GM18909 (cell line): ENCODE data around the gene SLF1.

Source experiments
- ATAC-seq: cut with Tn5 transposase; IDR thresholded peaks from one replicate; pipeline ENCODE4 v1.9.1; 2021; ENCODE audit warnings: mild to moderate bottlenecking; ENCODE audit not compliant: unreplicated experiment, poor library complexity

The SLF1 gene

DNA sequence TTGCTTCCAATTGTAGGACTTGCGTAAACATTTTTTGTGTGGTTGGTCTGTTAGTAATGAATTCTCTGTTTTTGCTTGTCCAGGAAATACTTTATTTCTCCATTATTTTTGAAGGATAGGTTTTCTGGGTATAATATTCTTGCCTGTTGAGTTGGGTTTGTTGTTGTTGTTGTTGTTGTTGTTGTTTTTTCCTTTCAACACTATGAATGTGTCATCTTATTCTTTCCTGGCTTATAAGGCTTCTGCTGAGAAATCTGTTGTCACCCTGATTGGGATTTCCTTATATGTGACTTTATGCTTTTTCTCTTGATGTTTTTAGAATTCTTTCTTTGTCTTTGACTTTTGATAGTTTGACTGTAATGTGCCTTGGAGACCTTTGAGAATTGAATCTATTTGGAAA is 39.8 kb downstream of the SLF1 start:
- no peak for ATAC-seq

DNA sequence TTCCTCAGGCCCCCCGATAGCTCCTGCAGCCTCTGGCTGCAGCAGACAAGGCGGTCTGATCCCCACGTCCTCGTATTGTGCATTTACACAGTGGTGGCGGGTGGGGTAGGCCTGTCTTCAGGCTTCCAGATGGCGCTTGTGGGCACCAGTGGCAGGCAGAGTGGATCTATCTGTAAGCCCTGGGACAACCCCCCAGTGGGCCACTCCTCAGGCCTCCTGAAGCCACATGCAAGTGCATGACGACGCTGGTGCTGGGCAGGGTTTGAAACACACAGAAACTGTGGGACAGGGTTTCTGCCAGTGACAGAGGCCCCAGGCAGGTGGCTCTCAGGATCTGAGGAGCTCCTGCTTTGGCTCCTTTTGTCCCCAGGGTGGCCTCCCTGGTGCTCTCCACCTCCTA is 42.0 kb downstream of the SLF1 start:
- no peak for ATAC-seq

DNA sequence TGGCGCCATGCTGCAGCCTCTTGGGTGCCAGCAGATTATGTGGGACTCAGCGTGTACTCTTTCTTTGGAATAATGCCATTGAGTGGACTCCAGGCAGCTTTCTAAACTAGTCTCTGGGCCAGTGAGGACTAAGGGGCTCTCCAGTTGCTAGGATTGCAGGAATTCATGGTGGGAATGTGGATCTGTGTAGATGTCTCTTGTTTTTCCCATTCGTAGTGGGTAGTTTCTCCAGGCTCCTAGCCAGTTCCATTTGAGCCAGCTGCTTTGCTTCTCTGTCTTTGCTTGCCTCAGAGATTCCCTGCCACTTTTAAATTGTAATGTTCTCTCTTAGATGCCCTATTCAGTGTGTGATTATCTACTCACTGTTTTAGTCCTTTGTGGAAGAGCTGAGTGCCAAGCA is 42.6 kb downstream of the SLF1 start:
- ATAC-seq = no peak

DNA sequence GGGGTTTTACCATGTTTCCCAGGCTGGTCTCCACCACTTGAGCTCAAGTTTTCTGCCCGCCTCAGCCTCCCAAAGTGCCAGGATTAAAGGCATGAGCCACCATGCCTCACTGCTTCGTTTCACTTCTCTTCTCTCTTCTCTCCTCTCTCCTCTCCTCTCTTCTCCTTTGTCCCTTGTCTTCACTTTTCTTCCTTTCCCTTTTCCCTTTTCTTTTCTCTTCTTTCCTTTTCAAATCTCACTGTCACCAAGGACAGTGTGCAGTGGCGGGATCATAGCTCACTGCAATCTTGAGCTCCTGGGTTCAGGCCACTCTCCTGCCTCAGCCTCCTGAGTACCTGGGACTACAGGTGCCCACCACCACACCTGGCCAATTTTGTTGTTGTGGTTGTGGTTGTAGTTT is 49.5 kb downstream of the SLF1 start:
- no peak for ATAC-seq

DNA sequence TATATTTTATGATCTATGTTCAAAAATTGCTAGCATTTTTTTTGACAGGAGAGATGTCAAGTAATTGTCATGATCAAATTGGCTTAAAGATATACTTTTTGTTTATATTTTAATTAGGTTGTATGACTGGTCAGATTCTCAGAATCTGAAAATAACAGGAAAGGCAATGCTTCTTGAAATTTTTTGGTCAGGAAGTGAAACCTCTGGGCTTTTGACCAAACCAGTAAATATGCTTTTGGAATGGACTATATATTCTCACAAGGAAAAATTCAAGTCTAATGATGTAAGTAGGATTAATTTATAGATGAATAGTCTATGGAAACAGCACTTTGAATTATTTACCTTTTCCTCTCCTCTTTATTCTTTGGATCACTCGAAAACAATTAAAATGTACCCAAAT is 52.3 kb downstream of the SLF1 start:
- ATAC-seq = no peak

DNA sequence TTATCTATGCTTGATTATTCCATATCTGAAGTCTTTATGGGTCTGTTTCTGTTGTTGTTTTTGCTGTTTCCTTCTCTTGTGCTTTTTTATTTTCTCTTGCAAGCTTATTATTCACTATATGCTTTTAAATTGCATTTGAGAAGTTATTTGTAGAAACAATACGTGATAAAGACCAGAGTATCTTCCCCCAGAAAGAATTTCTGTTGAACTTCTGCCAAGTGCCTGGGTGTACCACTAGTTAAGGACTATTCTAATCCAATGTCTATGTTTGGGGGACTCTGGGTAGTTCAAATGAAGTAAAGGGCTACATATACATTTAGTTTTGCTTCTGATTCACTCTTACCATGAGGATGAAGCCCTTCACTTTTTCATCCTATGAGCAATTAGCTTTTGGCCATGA is 54.3 kb downstream of the SLF1 start:
- ATAC-seq = no peak

DNA sequence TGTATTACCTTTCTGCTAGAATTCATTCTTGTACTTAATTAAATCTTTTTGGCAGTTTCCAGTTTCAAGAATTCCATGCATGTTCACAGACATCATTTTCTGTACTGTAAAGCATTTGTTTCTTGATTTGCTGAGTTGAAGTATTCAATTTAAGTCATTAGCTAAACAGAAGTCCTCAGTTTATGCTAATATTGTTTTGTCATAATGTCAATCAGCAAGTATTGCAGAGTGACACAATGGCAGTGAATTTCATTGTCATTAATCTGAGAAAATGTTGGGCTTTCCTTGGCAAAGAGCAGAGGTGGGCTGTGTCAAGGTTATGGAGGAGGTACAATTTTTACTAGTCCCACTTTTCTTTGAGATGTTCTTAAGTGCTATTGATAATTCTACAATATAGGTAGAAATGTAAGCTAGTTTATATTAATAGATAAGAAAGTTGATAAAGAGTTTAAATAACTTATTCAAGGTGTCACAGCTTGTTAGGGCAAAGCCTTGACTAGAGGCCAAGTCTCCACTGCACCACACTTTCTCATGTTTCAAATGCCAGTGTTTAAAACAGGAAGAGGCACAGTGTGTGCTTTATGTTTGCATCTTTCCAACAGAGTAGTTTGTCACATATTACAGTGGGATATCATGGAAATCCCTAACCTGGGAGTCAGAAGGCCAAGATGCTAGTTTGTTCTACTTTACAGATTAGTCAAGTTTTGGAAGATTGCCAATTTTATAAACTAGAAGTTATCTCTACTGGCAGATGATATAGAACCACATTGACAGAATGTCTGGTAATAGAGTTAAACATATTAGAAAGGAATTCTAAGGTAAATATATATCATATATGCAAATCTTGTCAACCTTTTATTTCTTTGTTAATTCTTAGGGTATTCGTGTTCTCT is 56.3 kb downstream of the SLF1 start:
- ATAC-seq = no peak

DNA sequence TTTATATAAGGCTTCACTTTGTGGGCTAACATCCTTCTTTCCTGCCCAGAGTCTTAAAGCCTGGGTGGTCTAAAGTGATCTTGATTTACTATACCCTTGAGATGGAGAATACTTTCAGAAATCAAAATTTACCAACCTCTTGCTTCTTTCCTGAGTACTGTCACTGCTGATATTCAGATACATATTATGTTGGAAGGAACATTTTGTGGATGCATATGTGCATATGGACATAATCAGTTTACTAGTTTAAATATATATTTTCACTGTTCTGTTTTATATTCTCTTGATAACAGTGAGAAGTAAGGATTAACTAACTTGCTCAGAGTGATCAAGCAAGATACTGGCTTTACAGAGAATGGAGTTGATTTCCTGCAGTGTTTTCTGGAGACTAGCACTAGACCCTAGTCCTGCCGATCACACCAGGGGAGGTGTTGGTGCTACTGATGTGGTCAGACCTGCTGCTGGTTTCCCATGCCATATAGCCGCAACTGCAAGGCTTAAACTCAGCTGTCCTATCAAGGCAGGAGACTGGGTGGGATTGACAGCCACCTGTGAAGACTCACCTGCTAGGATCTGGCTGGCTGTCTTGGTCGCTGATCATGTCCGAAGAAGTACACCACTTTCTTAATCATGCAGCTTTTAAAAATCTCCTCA is 57.6 kb downstream of the SLF1 start:
- no peak for ATAC-seq

DNA sequence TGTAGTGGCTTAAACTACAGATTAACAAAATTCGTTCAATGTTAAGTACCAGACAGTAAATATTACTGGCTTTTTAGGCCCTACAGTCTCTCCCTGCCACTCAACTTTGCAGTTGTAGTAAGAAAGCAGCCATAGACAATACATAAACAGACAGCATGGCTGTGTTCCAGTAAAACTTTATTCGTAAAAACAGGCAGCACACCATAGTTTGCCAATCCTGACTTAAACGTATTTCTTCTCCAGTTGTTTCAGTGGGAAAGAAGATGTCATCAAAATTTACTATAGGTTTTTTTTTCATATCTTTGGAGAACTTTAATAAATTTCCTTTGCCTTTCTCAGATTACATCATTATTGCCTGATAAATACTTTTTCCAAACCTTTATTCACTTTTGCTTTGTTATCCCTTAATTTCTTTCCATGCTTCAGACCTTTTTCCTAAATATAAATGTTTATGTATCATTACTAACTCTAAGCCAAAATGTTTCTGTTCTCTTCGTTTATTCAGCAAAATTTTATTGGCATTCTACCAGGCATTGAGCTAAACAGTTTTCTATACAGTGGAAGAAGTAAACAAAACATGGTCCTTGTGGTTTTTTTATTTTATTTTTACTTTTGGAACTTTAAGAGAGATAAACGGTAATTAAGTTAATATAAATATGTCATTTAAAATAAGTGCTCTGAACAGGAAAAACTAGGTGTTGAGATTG is 64.5 kb downstream of the SLF1 start:
- no peak for ATAC-seq

DNA sequence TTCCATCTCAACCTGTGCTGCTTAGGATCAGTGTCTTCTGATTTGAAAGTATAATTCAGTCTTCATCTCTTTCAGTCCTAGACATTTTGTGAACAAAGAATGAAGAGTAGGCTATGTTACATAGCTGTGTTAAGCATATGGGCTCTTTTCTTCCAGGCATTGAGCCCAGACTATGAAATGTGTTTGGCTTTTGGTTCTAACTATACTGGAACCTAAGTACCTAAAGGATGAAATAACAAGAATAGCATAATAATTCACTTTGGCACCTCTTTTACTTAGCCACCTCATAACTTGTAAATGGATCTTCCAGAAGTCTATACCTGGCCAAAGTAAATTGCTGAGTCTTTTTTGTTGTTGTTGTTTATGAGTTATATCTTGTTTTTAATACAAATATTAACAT is 71.4 kb downstream of the SLF1 start:
- ATAC-seq = no peak

DNA sequence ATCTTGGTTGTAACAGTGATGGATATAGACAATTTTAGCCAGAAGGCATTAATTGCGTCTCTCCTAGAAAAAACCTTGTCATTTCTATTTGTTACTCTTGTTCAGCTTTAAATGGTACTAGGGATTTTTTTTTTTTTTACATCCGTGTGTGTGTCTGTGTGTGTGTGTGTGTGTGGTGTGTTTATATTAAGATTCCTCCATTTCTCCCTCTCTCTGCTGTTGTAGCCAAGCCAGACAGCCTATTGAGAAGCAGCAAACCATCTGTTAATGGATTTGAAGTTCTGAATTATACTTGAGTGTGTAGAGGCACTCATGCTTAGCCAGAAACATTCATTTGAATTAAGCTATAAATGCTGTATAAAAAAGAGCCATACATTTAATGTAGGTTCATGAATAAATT is 72.3 kb downstream of the SLF1 start:
- no peak for ATAC-seq

DNA sequence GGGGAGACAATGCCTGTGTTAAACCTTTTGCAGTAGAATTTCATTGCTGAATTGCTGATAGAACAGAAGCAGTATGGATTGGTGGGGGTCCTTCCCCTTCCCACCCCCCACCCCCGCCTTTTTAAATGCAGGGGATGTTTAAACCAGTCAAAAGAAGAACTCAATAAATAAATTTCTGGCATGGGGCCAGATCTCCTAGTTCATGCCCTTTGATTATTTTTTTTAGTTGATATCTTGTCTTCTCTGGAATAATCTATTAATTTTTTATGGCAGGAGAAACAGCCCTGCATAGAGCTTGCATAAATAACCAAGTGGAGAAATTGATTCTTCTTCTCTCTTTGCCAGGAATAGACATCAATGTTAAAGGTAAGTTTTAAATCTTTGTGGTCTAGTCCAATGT is 72.8 kb downstream of the SLF1 start:
- ATAC-seq = no peak

DNA sequence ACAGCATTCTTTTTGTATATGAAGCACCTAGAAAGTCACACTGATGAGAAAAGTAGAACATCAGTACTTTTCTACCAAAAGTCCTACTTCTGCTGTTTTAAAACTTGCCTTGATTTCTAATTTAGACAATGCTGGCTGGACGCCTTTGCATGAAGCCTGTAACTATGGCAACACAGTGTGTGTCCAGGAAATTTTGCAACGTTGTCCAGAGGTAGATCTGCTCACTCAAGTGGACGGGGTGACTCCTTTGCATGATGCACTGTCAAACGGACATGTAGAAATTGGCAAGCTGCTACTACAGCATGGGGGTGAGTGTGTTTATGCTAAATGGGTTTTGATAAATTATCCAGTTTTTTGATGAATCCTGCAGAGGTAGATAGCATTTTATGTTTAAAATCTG is 73.5 kb downstream of the SLF1 start:
- no peak for ATAC-seq

DNA sequence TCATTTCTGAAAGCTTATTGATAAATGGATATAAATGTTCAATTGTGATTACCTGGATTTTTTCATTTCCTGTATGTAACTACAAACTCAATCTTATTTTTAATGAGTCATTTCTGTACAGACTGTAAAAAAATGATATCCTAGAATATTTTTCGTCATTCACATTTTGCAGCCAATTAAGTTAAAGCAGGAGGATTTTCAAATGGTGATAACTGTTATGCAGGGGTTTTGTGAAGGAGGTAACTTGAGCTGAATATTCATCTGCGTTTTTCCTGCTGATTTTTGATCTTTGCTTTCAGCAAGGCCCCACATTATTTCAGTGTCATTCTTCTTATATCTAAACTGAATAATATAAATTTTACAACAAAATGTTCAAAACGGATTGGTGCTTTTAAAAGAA is 74.1 kb downstream of the SLF1 start:
- ATAC-seq = no peak

DNA sequence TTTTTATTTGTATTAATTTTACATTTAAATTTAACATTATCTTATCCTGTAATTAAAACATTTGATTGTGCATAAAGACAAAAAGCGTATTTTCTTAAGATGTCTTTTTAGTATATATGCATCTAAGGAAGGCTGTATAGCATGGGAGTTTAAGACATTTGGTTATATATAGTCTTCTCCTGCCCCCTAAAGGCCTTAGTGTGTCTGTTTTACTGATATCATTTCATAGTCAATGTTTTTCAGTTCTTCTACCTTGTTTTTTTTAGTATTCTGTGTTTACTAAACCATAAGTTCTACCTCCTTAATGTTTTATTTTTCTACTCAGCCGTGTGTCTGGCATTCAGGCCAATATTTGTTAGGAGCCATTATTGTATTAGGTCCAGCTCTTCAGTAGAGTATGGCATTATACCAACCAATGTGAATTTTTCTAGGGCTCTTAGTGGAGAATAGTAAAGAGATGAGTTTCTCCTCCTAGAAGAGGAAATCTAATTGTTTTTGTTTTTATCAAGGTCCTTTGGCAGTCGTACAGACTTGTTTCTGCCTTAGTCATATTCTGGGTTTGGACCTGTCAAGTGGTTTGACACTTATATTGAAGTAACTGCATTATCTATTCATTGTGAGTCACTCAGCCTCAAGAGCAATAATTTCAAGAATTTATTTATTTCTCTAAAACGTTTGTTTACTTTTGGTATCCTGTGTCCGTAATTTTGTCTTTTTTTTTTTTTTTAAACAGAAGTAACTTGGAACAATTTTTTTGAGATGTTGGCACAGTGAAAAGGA is 74.8 kb downstream of the SLF1 start:
- ATAC-seq = peak; percentile 74

DNA sequence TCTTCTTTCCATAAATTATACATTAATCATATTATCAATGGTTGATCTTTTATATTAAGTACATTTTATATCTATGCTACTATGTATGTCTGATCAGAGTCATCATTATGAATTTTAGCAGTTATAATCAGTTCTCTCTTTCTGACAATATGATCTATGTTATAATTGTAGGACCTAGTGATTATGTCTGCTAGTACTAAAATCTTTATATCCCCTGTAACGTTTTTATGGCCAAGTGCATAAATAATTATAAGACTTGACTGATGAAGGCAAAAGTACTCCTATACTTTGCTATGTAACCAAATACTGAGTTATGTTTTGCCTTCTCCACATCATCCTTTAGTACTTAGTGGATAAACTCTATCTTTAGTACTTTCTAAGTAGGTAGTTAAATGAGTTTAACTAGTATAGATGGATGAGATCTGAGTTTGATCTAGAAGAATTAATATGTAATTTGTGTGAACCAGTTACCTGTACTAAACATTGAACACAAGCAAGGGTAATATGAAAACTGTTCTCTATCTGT is 75.4 kb downstream of the SLF1 start:
- ATAC-seq = no peak

DNA sequence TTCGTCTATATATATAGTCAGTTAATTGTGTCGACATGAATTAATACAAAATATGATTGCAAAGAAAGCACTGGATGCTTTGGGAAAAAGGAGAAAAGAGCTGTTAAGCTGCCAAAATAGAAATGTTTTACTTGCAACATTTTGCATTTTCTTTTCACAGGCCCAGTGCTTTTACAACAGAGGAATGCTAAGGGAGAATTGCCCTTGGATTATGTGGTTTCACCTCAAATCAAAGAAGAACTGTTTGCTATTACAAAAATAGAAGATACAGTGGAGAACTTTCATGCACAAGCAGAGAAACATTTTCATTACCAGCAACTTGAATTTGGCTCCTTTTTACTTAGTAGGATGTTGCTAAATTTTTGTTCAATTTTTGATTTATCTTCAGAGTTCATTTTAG is 76.2 kb downstream of the SLF1 start:
- no peak for ATAC-seq

DNA sequence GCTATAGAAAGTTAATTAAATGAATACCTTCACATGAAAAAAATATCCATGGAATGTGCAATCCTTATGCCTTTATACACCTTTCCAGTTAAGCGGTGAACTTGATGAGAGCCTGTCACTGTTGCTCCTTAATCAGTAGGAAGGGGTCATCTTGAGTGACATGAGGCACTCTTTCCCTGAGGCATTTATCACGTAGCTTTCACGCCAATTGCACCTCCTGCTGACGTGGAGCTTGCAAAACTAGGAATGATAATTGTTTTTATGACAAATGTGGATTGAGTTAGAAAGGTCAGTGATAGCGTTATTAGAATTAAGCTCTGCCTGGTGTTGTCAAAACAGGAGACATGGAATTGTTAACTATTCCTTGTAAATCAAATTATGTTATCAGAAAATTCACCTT is 79.7 kb downstream of the SLF1 start:
- ATAC-seq = no peak

DNA sequence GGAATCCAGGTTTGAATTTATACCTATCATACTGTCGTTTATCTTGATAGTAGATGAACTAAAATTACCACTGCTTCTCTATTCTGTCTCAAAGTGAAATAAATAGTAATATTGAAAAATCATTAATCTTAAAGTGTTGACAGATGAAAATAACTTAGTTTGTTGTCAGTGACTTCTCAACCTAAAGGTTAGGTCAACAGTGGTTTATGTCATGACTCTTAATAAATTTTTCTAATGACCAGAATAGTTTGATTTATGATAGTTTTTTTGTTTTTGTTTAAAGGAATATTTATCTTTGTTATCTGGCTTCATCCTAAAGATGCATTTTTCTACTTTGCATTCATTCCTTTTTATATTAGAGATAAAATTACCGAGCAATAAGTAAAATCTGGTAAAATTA is 81.1 kb downstream of the SLF1 start:
- ATAC-seq = no peak

DNA sequence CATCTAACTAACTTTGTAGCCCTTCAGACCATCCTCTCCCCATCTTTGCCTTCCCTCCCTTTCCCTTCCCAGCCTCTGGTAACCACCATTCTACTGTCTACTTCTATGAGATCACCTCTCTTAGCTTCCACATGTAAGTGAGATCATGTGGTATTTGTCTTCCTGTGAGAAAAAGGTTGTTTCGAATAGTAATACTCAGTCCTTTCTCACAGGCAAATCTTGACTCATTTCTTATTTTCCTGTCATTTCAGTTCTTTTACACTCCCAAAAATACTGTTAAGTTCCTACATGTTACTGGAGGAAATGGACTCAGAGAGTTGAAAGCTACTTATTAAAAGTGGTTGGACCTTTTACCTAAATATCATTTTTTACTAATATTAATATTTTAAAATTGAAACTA is 82.1 kb downstream of the SLF1 start:
- peak; percentile 82 for ATAC-seq
